Measurements from ENCODE around the gene RELCH. TPM values are rescaled to one million over a fixed set of nuclear protein-coding genes. Genes with fewer than 3 reads are reported as not detected.
A peak's percentile ranks its signal among the peaks of the same experiment; 100 is the strongest.

RELCH gene
- total and polyA plus RNA-seq, 4 donors: 11.6 to 69.2 (median 22.3) TPM

GRCh38 chr18:62318228-62319180 is 131.4 kb downstream of the RELCH start:
- 79 to 81% methylated on average over 4 of the region's 4 CpGs for WGBS, 2 donors
- no peak for ATAC-seq (ENCODE audit: insufficient read depth, low FRiP score)
- no peaks in the 10 kb centered on the region for H3K9me3 ChIP-seq (ENCODE audit: control insufficient read depth in 4 of 4, insufficient read depth in 3 of 4, low read length in 3 of 4)

GRCh38 chr18:62321201-62321600 is 134.1 kb downstream of the RELCH start:
- TF ChIP-seq CTCF (IDR thresholded peaks at IDR 0.05; ENCODE audit: control extremely low read depth, extremely low read depth): no peak
- Histone ChIP-seq H3K9ac (ENCODE audit: insufficient read depth in 1 of 2, low read length in 2 of 2) (no peak overlapping the region), H3K27me3 (ENCODE audit: control insufficient read depth in 3 of 3, insufficient read depth in 3 of 3, low read length in 2 of 3) (peaks cover 0 to 38% (median 32%) of the 10 kb centered on the region in 3 donors), H3K27ac (ENCODE audit: low read depth in 1 of 2, low read length in 1 of 2) (no peak overlapping the region), H3K9me3 (ENCODE audit: control insufficient read depth in 4 of 4, insufficient read depth in 3 of 4, low read length in 3 of 4) (no peaks in the 10 kb centered on the region), H3K36me3 (ENCODE audit: control insufficient read depth in 4 of 4, insufficient read depth in 4 of 4, low read length in 4 of 4) (no peaks in the 10 kb centered on the region), H3K4me1 (ENCODE audit: control insufficient read depth in 5 of 5, insufficient read depth in 5 of 5, low read length in 5 of 5) (peaks cover 0 to 11% (median 3%) of the 10 kb centered on the region in 5 donors), H3K4me3 (no peak overlapping the region)
- DNase-seq (peak in 1 of 3 donors; percentile 24), ATAC-seq (ENCODE audit: insufficient read depth, low FRiP score) (no peak)
- WGBS, 2 donors: 42 to 45% methylated on average over 3 of the region's 3 CpGs

More at GRCh38 chr18:62318228-62319180, 131.4 kb downstream of the RELCH start:
- Histone ChIP-seq H3K4me3 (no peak overlapping the region), H3K9ac (ENCODE audit: insufficient read depth in 1 of 2, low read length in 2 of 2) (no peak overlapping the region), H3K4me1 (ENCODE audit: control insufficient read depth in 5 of 5, insufficient read depth in 5 of 5, low read length in 5 of 5) (no peaks in the 10 kb centered on the region), H3K27me3 (ENCODE audit: control insufficient read depth in 3 of 3, insufficient read depth in 3 of 3, low read length in 2 of 3) (peaks cover 0 to 18% (median 13%) of the 10 kb centered on the region in 3 donors), H3K27ac (ENCODE audit: low read depth in 1 of 2, low read length in 1 of 2) (no peak overlapping the region), H3K36me3 (ENCODE audit: control insufficient read depth in 4 of 4, insufficient read depth in 4 of 4, low read length in 4 of 4) (no peaks in the 10 kb centered on the region)
- DNase-seq: no peak
- no peak for TF ChIP-seq CTCF (IDR thresholded peaks at IDR 0.05; ENCODE audit: control extremely low read depth, extremely low read depth)

- no peak overlapping the region for H3K4me3 ChIP-seq
- no peak overlapping the region for H3K27ac ChIP-seq (ENCODE audit: low read depth in 1 of 2, low read length in 1 of 2)
- no peak for ATAC-seq (ENCODE audit: insufficient read depth, low FRiP score)
- H3K4me1 ChIP-seq (ENCODE audit: control insufficient read depth in 5 of 5, insufficient read depth in 5 of 5, low read length in 5 of 5): peaks cover 0 to 11% (median 3%) of the 10 kb centered on the region in 5 donors
- DNase-seq: no peak
- no peaks in the 10 kb centered on the region for H3K9me3 ChIP-seq (ENCODE audit: control insufficient read depth in 4 of 4, insufficient read depth in 3 of 4, low read length in 3 of 4)
- TF ChIP-seq CTCF (IDR thresholded peaks at IDR 0.05; ENCODE audit: control extremely low read depth, extremely low read depth): no peak
- H3K36me3 ChIP-seq (ENCODE audit: control insufficient read depth in 4 of 4, insufficient read depth in 4 of 4, low read length in 4 of 4): no peaks in the 10 kb centered on the region
- 40 to 56% methylated on average over 6 of the region's 6 CpGs for WGBS, 2 donors
- H3K27me3 ChIP-seq (ENCODE audit: control insufficient read depth in 3 of 3, insufficient read depth in 3 of 3, low read length in 2 of 3): peaks cover 0 to 60% (median 57%) of the 10 kb centered on the region in 3 donors
- no peak overlapping the region for H3K9ac ChIP-seq (ENCODE audit: insufficient read depth in 1 of 2, low read length in 2 of 2)
These were observed 136.6 kb downstream of the RELCH start for GRCh38 chr18:62323483-62324180.
